ENCODE measurements around the gene ITGB2. TPM values are rescaled to one million over a fixed set of nuclear protein-coding genes. Genes with fewer than 3 reads are reported as not detected.
"Not testable (repeated sequence)": the region's sequence is repeated elsewhere in the genome, so short reads cannot be mapped to it uniquely, and the experiment has no call there.

The ITGB2 gene
- total RNA-seq, 1 donor from 2014 or later, result 56.8 TPM

- no peak for DNase-seq (ENCODE audit: low spot score)
Measured at GRCh38 chr21:44942566-44942965, 21.9 kb upstream of the ITGB2 start.

- DNase-seq (ENCODE audit: low spot score), result no peak
Measured at GRCh38 chr21:44941567-44941966, 20.9 kb upstream of the ITGB2 start.

GRCh38 chr21:44940116-44940631, 19.5 kb upstream of the ITGB2 start:
- no peak for DNase-seq (ENCODE audit: low spot score)

GRCh38 chr21:44939532-44940115, 18.9 kb upstream of the ITGB2 start, which contains the start of gene SLX9:
SLX9 (plus strand) TSS chr21:44940029; CDS start chr21:44940058, 29 bp downstream.
- DNase-seq (ENCODE audit: low spot score), result peak; percentile 73

GRCh38 chr21:44938772-44939531, 18.3 kb upstream of the ITGB2 start:
- no peak for DNase-seq (ENCODE audit: low spot score)

GRCh38 chr21:44935533-44935927, 14.8 kb upstream of the ITGB2 start:
- DNase-seq (ENCODE audit: low spot score), result no peak

GRCh38 chr21:44934797-44935532, 14.3 kb upstream of the ITGB2 start:
- DNase-seq (ENCODE audit: low spot score), result no peak

- DNase-seq (ENCODE audit: low spot score), result no peak
Measured at GRCh38 chr21:44934276-44934675, 13.6 kb upstream of the ITGB2 start.

GRCh38 chr21:44933918-44934260, 13.2 kb upstream of the ITGB2 start:
- DNase-seq (ENCODE audit: low spot score), result no peak

- DNase-seq (ENCODE audit: low spot score), result no peak
Measured at GRCh38 chr21:44933199-44933917, 12.7 kb upstream of the ITGB2 start.

GRCh38 chr21:44932408-44933181, 11.9 kb upstream of the ITGB2 start:
- no peak for DNase-seq (ENCODE audit: low spot score)

GRCh38 chr21:44931501-44932407, 11.1 kb upstream of the ITGB2 start:
- no peak for DNase-seq (ENCODE audit: low spot score)

- DNase-seq (ENCODE audit: low spot score), result no peak
Measured at GRCh38 chr21:44931137-44931500, 10.4 kb upstream of the ITGB2 start.

GRCh38 chr21:44930543-44930981, 9.9 kb upstream of the ITGB2 start:
- DNase-seq (ENCODE audit: low spot score), result no peak

- DNase-seq (ENCODE audit: low spot score), result no peak
Measured at GRCh38 chr21:44929799-44930542, 9.3 kb upstream of the ITGB2 start.

- no peak for DNase-seq (ENCODE audit: low spot score)
Measured at GRCh38 chr21:44929242-44929798, 8.6 kb upstream of the ITGB2 start.

- DNase-seq (ENCODE audit: low spot score), result not testable (repeated sequence)
Measured at GRCh38 chr21:44928500-44929241, 8.0 kb upstream of the ITGB2 start.

All from umbilical cord (tissue), 2 donors.